ENCODE data around the gene CALML4. TPM values are rescaled to one million over a fixed set of nuclear protein-coding genes. Genes with fewer than 3 reads are reported as not detected.

The CALML4 gene
- total and polyA plus RNA-seq, 2 experiments from 2014 or later = 0.54 to 2.4 TPM

- H3K36me3 ChIP-seq (ENCODE audit: low read depth) = no peaks in the 10 kb centered on the region
- H3K4me3 ChIP-seq = no peak overlapping the region
- H2AFZ ChIP-seq = no peak overlapping the region
- no peaks in the 10 kb centered on the region for H3K9me2 ChIP-seq (ENCODE audit: insufficient read depth)
- no peaks in the 10 kb centered on the region for H4K20me1 ChIP-seq (ENCODE audit: insufficient read depth)
- H3K27me3 ChIP-seq (replicated peaks; ENCODE audit: insufficient read depth) = no peaks in the 10 kb centered on the region
- no peak overlapping the region for H3K9ac ChIP-seq
- TF ChIP-seq EZH2 (IDR thresholded peaks at IDR 0.05; ENCODE audit: insufficient read depth, poor library complexity, severe bottlenecking) (no peak), EZH2phosphoT487 (IDR thresholded peaks at IDR 0.05; ENCODE audit: insufficient read depth, low read depth) (no peak)
- DNase-seq = no peak
- in situ Hi-C loops (cut with MboI) = no loop called here
- 0 out of 2 replicates have a peak, but pooled peaks cover 4% of the 10 kb centered on the region for H3K4me1 ChIP-seq (ENCODE audit: insufficient read depth)
- H3K4me2 ChIP-seq (ENCODE audit: unreplicated experiment) = no peak overlapping the region
- no peaks in the 10 kb centered on the region for H3F3A ChIP-seq (ENCODE audit: insufficient read depth)
- H3K9me3 ChIP-seq (ENCODE audit: low read depth) = no peaks in the 10 kb centered on the region
- no peak overlapping the region for H3K27ac ChIP-seq
- no peaks in the 10 kb centered on the region for H3K79me2 ChIP-seq (ENCODE audit: insufficient read depth)
- WGBS, 2 experiments (ENCODE audit: low coverage in 1 of 2, low lambda C conversion rate in 2 of 2, missing lambda C conversion rate in 2 of 2) = 89 to 94% methylated on average over 7 of the region's 7 CpGs
These were observed 3.8 kb downstream of the CALML4 start for GRCh38 chr15:68201153-68201878.

GRCh38 chr15:68200016-68200861, 4.9 kb downstream of the CALML4 start:
- Histone ChIP-seq H3K27me3 (replicated peaks; ENCODE audit: insufficient read depth) (no peaks in the 10 kb centered on the region), H3F3A (ENCODE audit: insufficient read depth) (no peaks in the 10 kb centered on the region), H2AFZ (no peak overlapping the region), H3K79me2 (ENCODE audit: insufficient read depth) (no peaks in the 10 kb centered on the region), H4K20me1 (ENCODE audit: insufficient read depth) (no peaks in the 10 kb centered on the region), H3K9me2 (ENCODE audit: insufficient read depth) (no peaks in the 10 kb centered on the region), H3K4me1 (ENCODE audit: insufficient read depth) (0 out of 2 replicates have a peak, but pooled peaks cover 4% of the 10 kb centered on the region), H3K9me3 (ENCODE audit: low read depth) (no peaks in the 10 kb centered on the region), H3K36me3 (ENCODE audit: low read depth) (no peaks in the 10 kb centered on the region), H3K4me3 (no peak overlapping the region), H3K9ac (no peak overlapping the region), H3K4me2 (ENCODE audit: unreplicated experiment) (no peak overlapping the region), H3K27ac (no peak overlapping the region)
- TF ChIP-seq EZH2 (IDR thresholded peaks at IDR 0.05; ENCODE audit: insufficient read depth, poor library complexity, severe bottlenecking) (no peak), EZH2phosphoT487 (IDR thresholded peaks at IDR 0.05; ENCODE audit: insufficient read depth, low read depth) (no peak)
- peak; percentile 11 for DNase-seq
- in situ Hi-C loops (cut with MboI) = no loop called here
- WGBS, 2 experiments (ENCODE audit: low coverage in 1 of 2, low lambda C conversion rate in 2 of 2, missing lambda C conversion rate in 2 of 2) = 43 to 49% methylated on average over 16 of the region's 16 CpGs

- Histone ChIP-seq H3K36me3 (ENCODE audit: low read depth) (no peaks in the 10 kb centered on the region; the same call in 1 of the 2 replicates), H3K4me3 (no peak overlapping the region), H3F3A (ENCODE audit: insufficient read depth) (no peaks in the 10 kb centered on the region), H3K27me3 (replicated peaks; ENCODE audit: insufficient read depth) (no peaks in the 10 kb centered on the region), H2AFZ (no peak overlapping the region), H3K9me2 (ENCODE audit: insufficient read depth) (no peaks in the 10 kb centered on the region), H3K4me2 (ENCODE audit: unreplicated experiment) (no peak overlapping the region), H3K9me3 (ENCODE audit: low read depth) (no peaks in the 10 kb centered on the region), H3K4me1 (ENCODE audit: insufficient read depth) (no peaks in the 10 kb centered on the region), H4K20me1 (ENCODE audit: insufficient read depth) (no peaks in the 10 kb centered on the region), H3K9ac (no peak overlapping the region), H3K79me2 (ENCODE audit: insufficient read depth) (no peaks in the 10 kb centered on the region), H3K27ac (no peak overlapping the region)
- TF ChIP-seq EZH2 (IDR thresholded peaks at IDR 0.05; ENCODE audit: insufficient read depth, poor library complexity, severe bottlenecking) (no peak), EZH2phosphoT487 (IDR thresholded peaks at IDR 0.05; ENCODE audit: insufficient read depth, low read depth) (no peak)
- WGBS, 2 experiments (ENCODE audit: low coverage in 1 of 2, low lambda C conversion rate in 2 of 2, missing lambda C conversion rate in 2 of 2) = 52 to 55% methylated on average over 11 of the region's 11 CpGs
- no peak for DNase-seq
- in situ Hi-C loops (cut with MboI) = no loop called here
These were observed 5.8 kb downstream of the CALML4 start for GRCh38 chr15:68199340-68199739.

- in situ Hi-C loops (cut with MboI) = no loop called here
- H3K9ac ChIP-seq = no peak overlapping the region
- no peaks in the 10 kb centered on the region; the same call in 1 of the 2 replicates for H3K36me3 ChIP-seq (ENCODE audit: low read depth)
- no peaks in the 10 kb centered on the region for H3K79me2 ChIP-seq (ENCODE audit: insufficient read depth)
- no peaks in the 10 kb centered on the region for H3F3A ChIP-seq (ENCODE audit: insufficient read depth)
- TF ChIP-seq EZH2 (IDR thresholded peaks at IDR 0.05; ENCODE audit: insufficient read depth, poor library complexity, severe bottlenecking) (no peak), EZH2phosphoT487 (IDR thresholded peaks at IDR 0.05; ENCODE audit: insufficient read depth, low read depth) (no peak)
- no peaks in the 10 kb centered on the region for H3K27me3 ChIP-seq (replicated peaks; ENCODE audit: insufficient read depth)
- 86 to 90% methylated on average over 11 of the region's 11 CpGs for WGBS, 2 experiments (ENCODE audit: low coverage in 1 of 2, low lambda C conversion rate in 2 of 2, missing lambda C conversion rate in 2 of 2)
- H3K9me2 ChIP-seq (ENCODE audit: insufficient read depth) = no peaks in the 10 kb centered on the region
- no peak overlapping the region for H2AFZ ChIP-seq
- DNase-seq = no peak
- H3K9me3 ChIP-seq (ENCODE audit: low read depth) = no peaks in the 10 kb centered on the region
- no peak overlapping the region for H3K27ac ChIP-seq
- no peaks in the 10 kb centered on the region for H3K4me1 ChIP-seq (ENCODE audit: insufficient read depth)
- H3K4me2 ChIP-seq (ENCODE audit: unreplicated experiment) = no peak overlapping the region
- no peaks in the 10 kb centered on the region for H4K20me1 ChIP-seq (ENCODE audit: insufficient read depth)
- H3K4me3 ChIP-seq = no peak overlapping the region
These were observed 7.3 kb downstream of the CALML4 start for GRCh38 chr15:68197661-68198437.

Measured in GM23248 (cell line).